Colonic mucosa (tissue), 4 donors: ENCODE data around the gene NME8. TPM values are rescaled to one million over a fixed set of nuclear protein-coding genes. Genes with fewer than 3 reads are reported as not detected.

Experiments
- DNase-seq: peaks from one replicate; pipeline ENCODE4 v3.0.0-alpha.2; 2020
- H3K27ac ChIP-seq: fragments of 200-600 bp; one replicate; pipeline ENCODE4 v1.8.0; 2021
- H3K27me3 ChIP-seq: fragments of 200-600 bp; one replicate; pipeline ENCODE4 v1.8.0; 2021
- H3K36me3 ChIP-seq: fragments of 200-600 bp; one replicate; pipeline ENCODE4 v1.8.0; 2021
- H3K4me1 ChIP-seq: fragments of 200-600 bp; one replicate; pipeline ENCODE4 v1.8.0; 2021; ENCODE audit warnings: mild to moderate bottlenecking
- H3K4me3 ChIP-seq: fragments of 200-600 bp; one replicate; pipeline ENCODE4 v1.8.0; 2021
- H3K9ac ChIP-seq, 2 donors: one replicate each; pipeline ENCODE4 v1.7.0; 2013; ENCODE audit warnings: control low read depth in 2 of 2, low read depth in 2 of 2, low read length in 2 of 2
- H3K9me3 ChIP-seq: fragments of 200-600 bp; one replicate; pipeline ENCODE4 v1.8.0; 2021
- CTCF ChIP-seq: fragments of 200-600 bp; IDR thresholded peaks from one replicate; pipeline ENCODE4 v1.8.0; 2022; ENCODE audit warnings: antibody characterized with exemption, mild to moderate bottlenecking
- intact Hi-C: fragments of 100-400 bp; cut with DNase I; formaldehyde crosslinking; loops from one replicate; pipeline ENCODE4 v1.14.1; 2022
- total RNA-seq, 2 donors: library from RNA; stranded (reverse); fragmentation: NEBNext Ultra II Directional in 1 of 2; extraction: Animal tissue kit (Norgen Biotek cat#: 25700) in 1 of 2; gene quantifications; one replicate each; pipeline ENCODE4 v1.2.1, GENCODE V29; 2021
- donor health status: healthy.
- donor health status: DM: no; HTN: no; CAD: no.
- donor health status: DM: no; HTN: no; CAD: no.

NME8 gene
- total RNA-seq, 2 donors from 2014 or later = not detected

- H3K27ac ChIP-seq = no peak overlapping the region
- H3K9me3 ChIP-seq = no peaks in the 10 kb centered on the region
- H3K9ac ChIP-seq = no peak overlapping the region
- H3K27me3 ChIP-seq = no peaks in the 10 kb centered on the region
- no peak for TF ChIP-seq CTCF
- no peaks in the 10 kb centered on the region for H3K36me3 ChIP-seq
- no peak for DNase-seq
- no peaks in the 10 kb centered on the region for H3K4me1 ChIP-seq
- intact Hi-C loops = loop anchor here (5.0 to 10.0 kb wide), 2 partner anchors 546 to 599 kb away; no protein-coding TSS in a partner anchor
- H3K4me3 ChIP-seq = no peak overlapping the region
These were observed 14.6 kb upstream of the NME8 start for GRCh38 chr7:37833818-37834146.

GRCh38 chr7:37853468-37853867 lies 5.1 kb downstream of the NME8 start:
- Histone ChIP-seq H3K9ac (no peak overlapping the region), H3K4me1 (no peaks in the 10 kb centered on the region), H3K4me3 (no peak overlapping the region), H3K27me3 (no peaks in the 10 kb centered on the region), H3K9me3 (no peaks in the 10 kb centered on the region), H3K36me3 (no peaks in the 10 kb centered on the region), H3K27ac (no peak overlapping the region)
- intact Hi-C loops = no loop called here
- no peak for TF ChIP-seq CTCF
- no peak for DNase-seq

- intact Hi-C loops = no loop called here
- DNase-seq = no peak
- no peaks in the 10 kb centered on the region for H3K27me3 ChIP-seq
- H3K9me3 ChIP-seq = no peaks in the 10 kb centered on the region
- H3K4me3 ChIP-seq = no peak overlapping the region
- no peak for TF ChIP-seq CTCF
- no peak overlapping the region for H3K9ac ChIP-seq
- H3K36me3 ChIP-seq = no peaks in the 10 kb centered on the region
- no peaks in the 10 kb centered on the region for H3K4me1 ChIP-seq
- H3K27ac ChIP-seq = no peak overlapping the region
These were observed 33.7 kb downstream of the NME8 start for GRCh38 chr7:37882086-37882485.

GRCh38 chr7:37893359-37893758 lies 45.0 kb downstream of the NME8 start:
- intact Hi-C loops = no loop called here
- Histone ChIP-seq H3K4me1 (no peaks in the 10 kb centered on the region), H3K27ac (no peak overlapping the region), H3K4me3 (no peak overlapping the region), H3K36me3 (no peaks in the 10 kb centered on the region), H3K9ac (no peak overlapping the region), H3K9me3 (no peaks in the 10 kb centered on the region), H3K27me3 (no peaks in the 10 kb centered on the region)
- no peak for TF ChIP-seq CTCF
- no peak for DNase-seq

GRCh38 chr7:37894671-37895070 lies 46.3 kb downstream of the NME8 start:
- no peak overlapping the region for H3K4me3 ChIP-seq
- intact Hi-C loops = no loop called here

More at GRCh38 chr7:37894671-37895070, 46.3 kb downstream of the NME8 start:
- Histone ChIP-seq H3K27me3 (no peaks in the 10 kb centered on the region), H3K9ac (no peak overlapping the region), H3K36me3 (no peaks in the 10 kb centered on the region), H3K4me1 (no peaks in the 10 kb centered on the region), H3K27ac (no peak overlapping the region), H3K9me3 (no peaks in the 10 kb centered on the region)
- TF ChIP-seq CTCF = no peak
- no peak for DNase-seq
